PC-3 (cell line): Measurements from ENCODE around the gene NCEH1. TPM values are rescaled to one million over a fixed set of nuclear protein-coding genes. Genes with fewer than 3 reads are reported as not detected.

Experiments
- ATAC-seq: fragments of 200-7000 bp; cut with Tn5 transposase; 2 replicates; pipeline ENCODE4 v1.9.1; 2020; ENCODE audit warnings: mild to moderate bottlenecking, moderate library complexity
- BruUV-seq: library from RNA; stranded (reverse); fragments of 400-500 nt; replicated peaks from 2 replicates; lab custom pipeline; 2021; lab: Mats Ljungman, UMichigan
- CTCF ChIA-PET: fragments of 300-600 bp; sonication (Branson Sonifier 250); formaldehyde crosslinking; loops from one replicate; lab custom pipeline; 2022; ENCODE audit warnings: antibody characterized with exemption; lab: Charles Lee
- POLR2A ChIA-PET: fragments of 300-600 bp; sonication (Branson Sonifier 250); formaldehyde crosslinking; loops from one replicate; lab custom pipeline; 2022; ENCODE audit warnings: antibody characterized with exemption; ENCODE audit not compliant: unreplicated experiment; lab: Charles Lee
- DNase-seq: peaks from one replicate; pipeline ENCODE4 v3.0.0-alpha.2; 2015
- H2AFZ ChIP-seq: fragments of 300-600 bp; sonication (generic); 2 replicates; pipeline ENCODE4 v1.6.0; 2016; ENCODE audit warnings: antibody characterized with exemption, low read length
- H3F3A ChIP-seq: fragments of 300-600 bp; sonication (generic); one replicate; pipeline ENCODE4 v1.6.0; 2017; ENCODE audit warnings: antibody characterized with exemption, low read length, control low read depth, mild to moderate bottlenecking; ENCODE audit not compliant: unreplicated experiment
- H3K27ac ChIP-seq: fragments of 300-600 bp; sonication (generic); 2 replicates; pipeline ENCODE4 v1.5.1; 2016; ENCODE audit warnings: mild to moderate bottlenecking, low read length
- H3K27me3 ChIP-seq: fragments of 300-600 bp; sonication (generic); 2 replicates; pipeline ENCODE4 v1.6.1; 2016; ENCODE audit warnings: low read length, mixed read lengths
- H3K36me3 ChIP-seq: fragments of 300-600 bp; sonication (generic); 2 replicates; pipeline ENCODE4 v1.6.1; 2016; ENCODE audit warnings: low read depth, mixed run types, low read length, mixed read lengths
- H3K4me1 ChIP-seq: fragments of 300-600 bp; sonication (generic); 2 replicates; pipeline ENCODE4 v1.5.1; 2016; ENCODE audit warnings: low read length; ENCODE audit not compliant: insufficient read depth
- H3K4me2 ChIP-seq: fragments of 300-600 bp; sonication (generic); 2 replicates; pipeline ENCODE4 v1.6.0; 2016; ENCODE audit warnings: low read length
- H3K4me3 ChIP-seq: fragments of 300-600 bp; sonication (generic); 2 replicates; pipeline ENCODE4 v1.5.1; 2016; ENCODE audit warnings: mild to moderate bottlenecking, low read length, mixed read lengths
- H3K79me2 ChIP-seq: fragments of 300-600 bp; sonication (generic); 2 replicates; pipeline ENCODE4 v1.6.1; 2017; ENCODE audit warnings: low read length, mixed read lengths
- H3K9ac ChIP-seq: fragments of 300-600 bp; sonication (generic); 2 replicates; pipeline ENCODE4 v1.6.0; 2016; ENCODE audit warnings: mild to moderate bottlenecking, low read length
- H3K9me2 ChIP-seq: fragments of 300-600 bp; sonication (generic); replicated peaks from 2 replicates; pipeline ENCODE4 v1.6.1; 2016; ENCODE audit warnings: mixed run types, low read length, mixed read lengths
- H3K9me3 ChIP-seq: fragments of 300-600 bp; sonication (generic); 2 replicates; pipeline ENCODE4 v1.6.1; 2016; ENCODE audit warnings: low read length, mixed read lengths
- H4K20me1 ChIP-seq: fragments of 300-600 bp; sonication (generic); 2 replicates; pipeline ENCODE4 v1.6.1; 2016; ENCODE audit warnings: low read length, mixed read lengths
- EZH2 ChIP-seq: fragments of 300-600 bp; sonication (generic); IDR thresholded peaks from one replicate; pipeline ENCODE4 v1.6.1; 2017; ENCODE audit warnings: antibody characterized with exemption, mild to moderate bottlenecking, low read length; ENCODE audit not compliant: unreplicated experiment
- EZH2phosphoT487 ChIP-seq: fragments of 300-600 bp; sonication (generic); IDR thresholded peaks from 2 replicates; pipeline ENCODE4 v1.6.1; 2018; ENCODE audit warnings: mild to moderate bottlenecking, antibody characterized with exemption, low read length, borderline replicate concordance
- intact Hi-C: fragments of 100-400 bp; cut with micrococcal nuclease; formaldehyde crosslinking; loops from 2 replicates; pipeline ENCODE4 v1.9.0; 2023
- total RNA-seq: library from RNA; depleted of rRNA; stranded (reverse); fragments of >200 nt; gene quantifications from 2 replicates; pipeline ENCODE4 v1.2.3, GENCODE V29; 2014
- TF ChIP-seq, protein P1 (sequence below): fragments of 300-600 bp; sonication (generic); conservative IDR thresholded peaks from 2 replicates; pipeline ENCODE4 v1.5.1; 2017; ENCODE audit warnings: antibody characterized with exemption, low read depth, mild to moderate bottlenecking, low read length

Gene NCEH1
- total RNA-seq, 1 experiment from 2014 or later, result 28.2 TPM

DNA sequence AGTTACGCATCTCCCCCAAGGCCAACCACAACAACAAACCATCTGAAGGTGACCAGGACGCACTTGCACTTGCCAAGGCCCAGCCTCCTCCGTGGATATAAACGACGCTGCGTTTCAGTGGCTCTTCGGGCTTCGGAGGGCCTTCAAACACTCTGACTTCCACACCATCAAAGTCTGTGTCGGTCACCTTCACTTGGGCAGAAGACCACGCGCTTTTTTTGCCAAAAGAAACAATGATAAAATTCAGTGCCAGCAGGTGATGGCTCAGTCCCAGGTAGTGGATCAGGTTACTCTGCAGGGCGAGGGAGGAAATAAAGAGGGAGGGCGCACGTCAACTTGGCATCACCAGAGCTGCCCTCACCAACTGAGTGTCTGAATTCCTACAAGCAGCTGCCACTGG is 63.0 kb downstream of the NCEH1 start:
- POLR2A ChIA-PET, result no interaction called here
- CTCF ChIA-PET, result interaction anchor here (0.6 kb wide), 1 partner anchor 23 kb away, joined by 12 read pairs; no protein-coding TSS in a partner anchor
- intact Hi-C loops, result loop anchor here (5.0 kb wide), 1 partner anchor 86 kb away; no protein-coding TSS in a partner anchor
- H3K27me3 ChIP-seq, result no peaks in the 10 kb centered on the region
- H4K20me1 ChIP-seq, result peaks cover 10% of the 10 kb centered on the region; the same call in 1 of the 2 replicates
- H3K36me3 ChIP-seq, result peaks cover 14% of the 10 kb centered on the region; the same call in 1 of the 2 replicates
- H3K27ac ChIP-seq, result no peak overlapping the region
- peak; percentile 89 for ATAC-seq
- DNase-seq, result peak; percentile 74
- no peak overlapping the region for H3K4me3 ChIP-seq
- no peaks in the 10 kb centered on the region for H3K9me3 ChIP-seq
- BruUV-seq, result no TSS peak
- TF ChIP-seq, protein P1, sequence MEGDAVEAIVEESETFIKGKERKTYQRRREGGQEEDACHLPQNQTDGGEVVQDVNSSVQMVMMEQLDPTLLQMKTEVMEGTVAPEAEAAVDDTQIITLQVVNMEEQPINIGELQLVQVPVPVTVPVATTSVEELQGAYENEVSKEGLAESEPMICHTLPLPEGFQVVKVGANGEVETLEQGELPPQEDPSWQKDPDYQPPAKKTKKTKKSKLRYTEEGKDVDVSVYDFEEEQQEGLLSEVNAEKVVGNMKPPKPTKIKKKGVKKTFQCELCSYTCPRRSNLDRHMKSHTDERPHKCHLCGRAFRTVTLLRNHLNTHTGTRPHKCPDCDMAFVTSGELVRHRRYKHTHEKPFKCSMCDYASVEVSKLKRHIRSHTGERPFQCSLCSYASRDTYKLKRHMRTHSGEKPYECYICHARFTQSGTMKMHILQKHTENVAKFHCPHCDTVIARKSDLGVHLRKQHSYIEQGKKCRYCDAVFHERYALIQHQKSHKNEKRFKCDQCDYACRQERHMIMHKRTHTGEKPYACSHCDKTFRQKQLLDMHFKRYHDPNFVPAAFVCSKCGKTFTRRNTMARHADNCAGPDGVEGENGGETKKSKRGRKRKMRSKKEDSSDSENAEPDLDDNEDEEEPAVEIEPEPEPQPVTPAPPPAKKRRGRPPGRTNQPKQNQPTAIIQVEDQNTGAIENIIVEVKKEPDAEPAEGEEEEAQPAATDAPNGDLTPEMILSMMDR, result no peak
- no peak for TF ChIP-seq EZH2phosphoT487
- no peak for TF ChIP-seq EZH2
- H2AFZ ChIP-seq, result no peak overlapping the region
- no peak overlapping the region for H3K9ac ChIP-seq
- H3K79me2 ChIP-seq, result peaks cover 10% of the 10 kb centered on the region
- H3K4me1 ChIP-seq, result peaks cover 22% of the 10 kb centered on the region
- H3K4me2 ChIP-seq, result no peak overlapping the region
- H3F3A ChIP-seq, result no peaks in the 10 kb centered on the region
- H3K9me2 ChIP-seq, result no peaks in the 10 kb centered on the region

DNA sequence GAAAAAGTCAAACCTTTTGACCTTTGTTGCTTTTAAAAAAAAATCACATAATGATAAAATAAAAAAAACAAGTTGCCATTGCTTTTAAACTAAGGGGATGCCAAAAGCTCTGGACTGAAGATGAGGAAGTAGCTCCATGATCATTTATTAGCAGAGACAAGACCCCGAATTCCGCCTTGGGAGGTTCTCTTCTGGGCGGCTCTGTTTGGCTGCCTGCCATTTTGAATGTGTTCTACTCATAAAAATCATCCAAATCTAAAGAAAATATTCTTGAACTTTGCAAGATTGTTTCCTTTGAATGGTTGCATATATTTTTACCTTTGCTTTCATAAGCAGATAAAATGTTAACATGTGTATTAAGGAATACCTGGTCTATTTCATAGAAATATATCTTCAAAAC is 63.8 kb downstream of the NCEH1 start:
- DNase-seq (no peak), ATAC-seq (no peak)
- Histone ChIP-seq H3K9ac (no peak overlapping the region), H3K79me2 (peaks cover 6% of the 10 kb centered on the region), H3K27me3 (no peaks in the 10 kb centered on the region), H3K9me2 (no peaks in the 10 kb centered on the region), H3F3A (no peaks in the 10 kb centered on the region), H3K36me3 (peaks cover 14% of the 10 kb centered on the region; the same call in 1 of the 2 replicates), H3K4me2 (no peak overlapping the region), H3K9me3 (no peaks in the 10 kb centered on the region), H4K20me1 (peaks cover 10% of the 10 kb centered on the region; the same call in 1 of the 2 replicates), H3K4me3 (no peak overlapping the region), H3K27ac (no peak overlapping the region), H3K4me1 (peaks cover 22% of the 10 kb centered on the region), H2AFZ (no peak overlapping the region)
- ChIA-PET POLR2A (interaction anchor here (2.0 kb wide), 1 partner anchor 103 kb away, joined by 13 read pairs; the partner anchor contains the start of gene ECT2), CTCF (no interaction called here)
- no TSS peak for BruUV-seq
- TF ChIP-seq EZH2, result no peak
- TF ChIP-seq, protein P1, result no peak
- no peak for TF ChIP-seq EZH2phosphoT487
- intact Hi-C loops, result loop anchor here (5.0 kb wide), 1 partner anchor 85 kb away; no protein-coding TSS in a partner anchor

DNA sequence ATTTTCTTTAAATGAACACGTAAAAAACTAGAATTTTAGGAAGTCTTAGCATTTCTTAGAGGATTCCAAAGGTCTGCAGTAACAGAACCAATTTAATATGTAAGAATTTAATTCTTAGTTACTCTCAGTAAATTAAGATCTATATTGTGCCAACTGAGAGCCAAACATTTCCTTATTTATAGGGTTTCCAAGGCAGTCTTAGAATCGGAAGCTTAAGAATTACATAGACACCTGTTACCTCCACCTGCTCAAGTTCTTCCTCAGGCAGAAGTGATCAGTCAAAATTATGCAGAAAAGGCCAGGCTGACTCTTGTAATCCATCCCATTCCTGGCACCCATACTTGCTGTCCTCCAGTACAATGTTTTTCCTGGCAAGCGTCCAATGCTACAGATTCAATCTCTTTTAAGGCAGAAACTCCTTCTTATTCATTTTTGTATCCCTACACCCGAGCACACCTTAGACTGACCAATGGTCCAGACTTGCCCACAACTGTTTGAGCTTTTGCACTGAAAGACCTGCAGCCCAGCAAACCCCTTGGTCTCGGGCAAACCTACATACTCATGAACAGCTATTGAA is 64.3 kb downstream of the NCEH1 start:
- peaks cover 10% of the 10 kb centered on the region; the same call in 1 of the 2 replicates for H4K20me1 ChIP-seq
- DNase-seq (peak; percentile 41), ATAC-seq (no peak)
- H3K9me3 ChIP-seq, result no peaks in the 10 kb centered on the region
- H3K79me2 ChIP-seq, result peaks cover 6% of the 10 kb centered on the region
- no peak overlapping the region for H3K4me2 ChIP-seq
- no peak overlapping the region for H3K9ac ChIP-seq
- H3K36me3 ChIP-seq, result peaks cover 14% of the 10 kb centered on the region; the same call in 1 of the 2 replicates
- peaks cover 22% of the 10 kb centered on the region for H3K4me1 ChIP-seq
- H3K27ac ChIP-seq, result no peak overlapping the region
- ChIA-PET POLR2A (interaction anchor here (2.0 kb wide), 1 partner anchor 104 kb away, joined by 13 read pairs; the partner anchor contains the start of gene ECT2), CTCF (no interaction called here)
- H2AFZ ChIP-seq, result no peak overlapping the region
- TF ChIP-seq EZH2phosphoT487, result no peak
- TF ChIP-seq EZH2, result no peak
- TF ChIP-seq, protein P1, result no peak
- no peak overlapping the region for H3K4me3 ChIP-seq
- intact Hi-C loops, result loop anchor here (5.0 kb wide), 1 partner anchor 84 kb away; no protein-coding TSS in a partner anchor
- no peaks in the 10 kb centered on the region for H3F3A ChIP-seq
- H3K27me3 ChIP-seq, result no peaks in the 10 kb centered on the region
- H3K9me2 ChIP-seq, result no peaks in the 10 kb centered on the region
- no TSS peak for BruUV-seq
